ENCODE data around the gene MAP4K3. TPM values are rescaled to one million over a fixed set of nuclear protein-coding genes. Genes with fewer than 3 reads are reported as not detected.

The MAP4K3 gene
- total RNA-seq, 1 donor from 2014 or later, result 34.1 TPM

DNA sequence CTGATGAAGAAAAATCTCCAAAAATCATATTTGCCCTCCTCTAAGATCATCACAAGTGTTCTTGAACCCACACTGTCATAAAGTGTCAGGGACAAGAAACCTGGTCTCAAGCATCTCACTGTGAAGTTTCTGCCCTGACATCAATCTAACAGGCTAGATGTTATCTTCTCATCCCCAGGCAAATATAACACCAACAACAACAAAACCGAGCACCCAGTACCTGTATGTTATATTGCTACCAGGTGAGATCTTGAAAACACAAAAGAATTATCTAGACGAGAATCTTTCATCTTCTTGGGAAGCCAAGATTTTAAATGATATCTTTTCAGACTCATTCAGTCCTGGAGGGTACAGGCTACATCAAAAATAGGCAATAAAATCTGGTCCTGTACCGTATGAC, 8.8 kb upstream of the MAP4K3 start:
- no peak overlapping the region for H3K27ac ChIP-seq
- no peaks in the 10 kb centered on the region for H3K27me3 ChIP-seq
- intact Hi-C loops (cut with DNase I), result no loop called here
- H3K4me3 ChIP-seq, result no peak overlapping the region
- no peaks in the 10 kb centered on the region for H3K4me1 ChIP-seq
- no peaks in the 10 kb centered on the region for H3K9me3 ChIP-seq
- DNase-seq (ENCODE audit: low spot score in 2 of 2), result no peak
- TF ChIP-seq, protein P1, sequence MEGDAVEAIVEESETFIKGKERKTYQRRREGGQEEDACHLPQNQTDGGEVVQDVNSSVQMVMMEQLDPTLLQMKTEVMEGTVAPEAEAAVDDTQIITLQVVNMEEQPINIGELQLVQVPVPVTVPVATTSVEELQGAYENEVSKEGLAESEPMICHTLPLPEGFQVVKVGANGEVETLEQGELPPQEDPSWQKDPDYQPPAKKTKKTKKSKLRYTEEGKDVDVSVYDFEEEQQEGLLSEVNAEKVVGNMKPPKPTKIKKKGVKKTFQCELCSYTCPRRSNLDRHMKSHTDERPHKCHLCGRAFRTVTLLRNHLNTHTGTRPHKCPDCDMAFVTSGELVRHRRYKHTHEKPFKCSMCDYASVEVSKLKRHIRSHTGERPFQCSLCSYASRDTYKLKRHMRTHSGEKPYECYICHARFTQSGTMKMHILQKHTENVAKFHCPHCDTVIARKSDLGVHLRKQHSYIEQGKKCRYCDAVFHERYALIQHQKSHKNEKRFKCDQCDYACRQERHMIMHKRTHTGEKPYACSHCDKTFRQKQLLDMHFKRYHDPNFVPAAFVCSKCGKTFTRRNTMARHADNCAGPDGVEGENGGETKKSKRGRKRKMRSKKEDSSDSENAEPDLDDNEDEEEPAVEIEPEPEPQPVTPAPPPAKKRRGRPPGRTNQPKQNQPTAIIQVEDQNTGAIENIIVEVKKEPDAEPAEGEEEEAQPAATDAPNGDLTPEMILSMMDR (IDR thresholded peaks at IDR 0.05), result no peak
- H3K36me3 ChIP-seq, result no peaks in the 10 kb centered on the region

DNA sequence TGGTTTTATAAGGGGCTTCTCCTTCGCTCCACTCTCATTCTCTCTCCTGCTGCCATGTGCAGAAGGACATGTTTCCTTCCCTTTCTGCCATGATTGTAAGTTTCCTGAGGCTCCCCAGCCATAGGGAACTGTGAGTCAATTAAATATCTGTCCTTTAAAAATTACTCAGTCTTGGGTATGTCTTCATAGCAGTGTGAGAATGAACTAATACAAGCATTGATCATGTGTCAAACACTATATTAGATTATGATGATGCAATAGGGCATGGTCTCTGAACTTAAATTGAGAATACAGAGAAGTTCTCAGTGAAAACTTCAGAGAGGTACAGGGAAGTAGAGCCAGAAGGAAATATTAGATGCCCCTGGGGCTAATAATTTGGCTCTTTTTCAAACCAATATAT, 5.9 kb upstream of the MAP4K3 start:
- Histone ChIP-seq H3K9me3 (no peaks in the 10 kb centered on the region), H3K36me3 (no peaks in the 10 kb centered on the region), H3K27me3 (no peaks in the 10 kb centered on the region), H3K4me3 (no peak overlapping the region), H3K4me1 (peaks cover 6 to 18% of the 10 kb centered on the region in 2 donors), H3K27ac (no peak overlapping the region)
- TF ChIP-seq, protein P1 (IDR thresholded peaks at IDR 0.05), result no peak
- intact Hi-C loops (cut with DNase I), result no loop called here
- no peak for DNase-seq (ENCODE audit: low spot score in 2 of 2)

DNA sequence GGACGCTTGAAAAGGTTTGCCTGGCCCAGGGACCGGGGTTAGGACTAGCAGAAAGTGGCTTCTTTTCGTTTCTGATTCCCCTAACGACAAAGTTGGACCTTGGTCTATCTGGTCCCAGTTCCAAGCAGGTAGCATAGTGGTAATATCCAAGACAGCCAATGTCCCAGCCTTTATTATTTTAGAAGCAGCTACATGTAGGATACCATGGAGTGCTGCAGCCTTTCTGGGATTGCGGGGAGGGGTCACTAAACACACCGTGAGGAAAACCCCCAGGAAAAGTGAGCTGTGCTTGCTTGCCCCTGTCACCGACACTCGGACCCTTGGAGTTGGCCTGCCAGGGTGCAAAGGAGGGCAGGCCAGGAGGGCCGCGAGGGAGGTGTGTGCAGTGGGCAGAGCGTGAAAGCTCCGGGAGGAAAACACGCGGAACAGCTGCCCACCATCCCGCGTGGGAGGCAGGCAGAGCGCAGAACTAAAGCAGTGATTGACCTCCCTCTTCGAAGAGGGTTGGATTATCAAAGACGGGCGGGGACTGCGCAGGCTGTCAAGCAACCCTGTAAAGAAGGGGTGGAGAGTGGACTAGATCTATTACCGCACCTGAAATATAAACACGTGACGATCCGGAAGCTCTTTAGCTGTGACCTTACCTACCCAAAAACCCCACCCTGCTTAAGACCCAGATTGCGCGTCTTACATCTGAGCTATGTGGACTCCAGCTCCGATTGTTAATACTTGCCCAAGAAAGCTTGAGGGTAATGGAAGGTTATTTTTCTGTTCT, 624 bp upstream of the MAP4K3 start:
- peak in 1 of 2 donors; percentile 72 for DNase-seq (ENCODE audit: low spot score in 2 of 2)

GRCh38 chr2:39435741-39436591, 1.1 kb downstream of the MAP4K3 start:
- no peaks in the 10 kb centered on the region for H3K27me3 ChIP-seq
- no peaks in the 10 kb centered on the region for H3K36me3 ChIP-seq
- no peaks in the 10 kb centered on the region for H3K9me3 ChIP-seq
- peaks cover 6 to 35% of the 10 kb centered on the region in 2 donors for H3K4me1 ChIP-seq
- DNase-seq (ENCODE audit: low spot score in 2 of 2), result no peak
- TF ChIP-seq, protein P1 (IDR thresholded peaks at IDR 0.05), result no peak
- H3K4me3 ChIP-seq, result peak overlapping the region; percentile 97 to 99
- H3K27ac ChIP-seq, result peak overlapping the region; percentile 83 to 98
- intact Hi-C loops (cut with DNase I), result loop anchor here (2.0 to 5.0 kb wide), 6 partner anchors 19 to 341 kb away; partner anchors contain the start of gene THUMPD2

More for the DNA sequence above, 624 bp upstream of the MAP4K3 start:
- intact Hi-C loops (cut with DNase I), result loop anchor here (2.0 to 5.0 kb wide), 6 partner anchors 21 to 340 kb away; partner anchors contain the start of gene THUMPD2
- TF ChIP-seq, protein P1 (IDR thresholded peaks at IDR 0.05), result no peak
- Histone ChIP-seq H3K27me3 (no peaks in the 10 kb centered on the region), H3K4me3 (peak overlapping the region; percentile 97 to 99), H3K9me3 (no peaks in the 10 kb centered on the region), H3K4me1 (peaks cover 6 to 35% of the 10 kb centered on the region in 2 donors), H3K27ac (peak overlapping the region; percentile 83 to 98), H3K36me3 (no peaks in the 10 kb centered on the region)

DNA sequence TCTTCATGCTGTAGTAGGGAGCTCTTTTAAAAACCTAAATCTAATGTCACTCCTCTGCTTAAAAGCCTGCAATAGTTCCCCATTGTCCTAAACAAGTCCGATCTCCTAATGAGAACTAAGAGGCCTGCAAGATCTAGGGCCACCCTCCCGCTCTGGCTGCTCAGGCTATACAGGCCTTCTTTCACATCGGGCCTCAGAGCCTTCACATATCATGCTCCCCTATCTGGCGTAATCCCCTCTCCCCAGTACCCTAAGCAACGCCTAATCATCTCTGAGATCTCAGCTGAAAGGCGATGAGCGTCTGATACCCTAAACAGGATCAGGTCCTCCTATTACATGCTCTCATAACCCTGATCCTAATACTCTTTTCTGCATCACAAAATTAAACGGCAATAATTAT, 1.9 kb downstream of the MAP4K3 start:
- Histone ChIP-seq H3K36me3 (no peaks in the 10 kb centered on the region), H3K27me3 (no peaks in the 10 kb centered on the region), H3K9me3 (no peaks in the 10 kb centered on the region), H3K27ac (peak overlapping the region; percentile 6 to 83), H3K4me1 (peaks cover 6 to 35% of the 10 kb centered on the region in 2 donors), H3K4me3 (peak overlapping the region; percentile 97 to 99)
- DNase-seq (ENCODE audit: low spot score in 2 of 2), result no peak
- TF ChIP-seq, protein P1 (IDR thresholded peaks at IDR 0.05), result no peak
- intact Hi-C loops (cut with DNase I), result loop anchor here (5.0 kb wide), 3 partner anchors 77 to 342 kb away; partner anchors contain the start of gene THUMPD2
